HepG2 (cell line): ENCODE results near the gene RSF1.

Experiments
- KAT7 ChIP-seq: IDR thresholded peaks from 2 replicates; pipeline ENCODE4 v1.6.1; 2018; ENCODE audit warnings: borderline replicate concordance, missing compliant biosample characterization
- KDM5A ChIP-seq: fragments of 200-600 bp; sonication (generic); IDR thresholded peaks from 2 replicates; pipeline ENCODE4 v1.7.0; 2018; ENCODE audit warnings: antibody characterized with exemption, mild to moderate bottlenecking, low read length, borderline replicate concordance
- NCOA2 ChIP-seq: sonication (generic); formaldehyde crosslinking; IDR thresholded peaks from 2 replicates; pipeline ENCODE4 v1.8.0; 2022; ENCODE audit warnings: inconsistent platforms
- NR3C1 ChIP-seq: sonication (generic); formaldehyde crosslinking; IDR thresholded peaks from 2 replicates; pipeline ENCODE4 v1.4.0; 2020; ENCODE audit warnings: missing genetic modification reagents
- RNF2 ChIP-seq: fragments of 450-650 bp; conservative IDR thresholded peaks from 2 replicates; pipeline ENCODE4 v1.6.1; 2016; ENCODE audit warnings: low read depth
- SAFB2 ChIP-seq: sonication (generic); formaldehyde crosslinking; IDR thresholded peaks from 2 replicates; pipeline ENCODE4 v1.5.1; 2020; ENCODE audit warnings: missing genetic modification reagents, low read depth, mild to moderate bottlenecking, borderline replicate concordance
- SRSF1 ChIP-seq: fragments of 200-400 bp; formaldehyde crosslinking; optimal IDR thresholded peaks from 2 replicates; pipeline ENCODE3; 2017; ENCODE audit warnings: mild to moderate bottlenecking, low read depth, low read length, moderate library complexity
- ZNF331 ChIP-seq: sonication (generic); formaldehyde crosslinking; IDR thresholded peaks from 2 replicates; pipeline ENCODE4 v1.4.0; 2020; ENCODE audit warnings: missing genetic modification reagents
- TF ChIP-seq, protein P1 (sequence below): sonication (generic); formaldehyde crosslinking; IDR thresholded peaks from 2 replicates; pipeline ENCODE4 v1.5.0; 2020; ENCODE audit warnings: mild to moderate bottlenecking, missing genetic modification reagents, moderate library complexity
- TF ChIP-seq, protein P2 (sequence below): IDR thresholded peaks from 2 replicates; pipeline ENCODE4 v1.6.1; 2016; ENCODE audit warnings: low read depth, control low read depth
- TF ChIP-seq, protein P3 (sequence below): sonication (generic); formaldehyde crosslinking; IDR thresholded peaks from 2 replicates; pipeline ENCODE4 v1.4.0; 2020; ENCODE audit warnings: missing genetic modification reagents
- TF ChIP-seq, protein P4 (sequence below): sonication (generic); formaldehyde crosslinking; IDR thresholded peaks from 2 replicates; pipeline ENCODE4 v1.4.0; 2020; ENCODE audit warnings: missing genetic modification reagents

DNA sequence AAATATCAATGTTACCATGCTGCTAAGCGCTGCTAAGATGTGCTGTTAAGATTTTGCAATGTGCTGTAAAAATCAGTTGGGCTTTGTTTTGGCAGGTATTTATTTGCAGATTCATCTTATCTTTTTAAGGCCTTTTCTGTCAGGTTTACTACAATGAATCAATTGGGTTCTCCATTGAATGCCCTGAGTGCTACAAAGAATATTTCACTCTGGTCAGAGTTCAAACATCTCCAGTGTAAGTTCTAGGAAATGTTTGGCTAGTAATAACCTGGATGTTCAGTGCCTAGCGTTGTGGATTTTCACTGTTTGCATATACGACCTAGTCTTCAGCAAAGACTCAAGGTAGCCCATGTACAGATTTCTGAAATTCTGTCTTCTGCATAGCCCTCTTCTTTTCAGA lies 36.0 kb downstream of the RSF1 start:
- TF ChIP-seq NCOA2 (CRISPR knock-in tag) (no peak; the same call in 1 of the 2 replicates), KDM5A (no peak), RNF2 (no peak), NR3C1 (CRISPR knock-in tag) (no peak), ZNF331 (CRISPR knock-in tag) (no peak), KAT7 (CRISPR knock-in tag) (no peak), SRSF1 (no peak), SAFB2 (CRISPR knock-in tag) (no peak)
- TF ChIP-seq, protein P1, sequence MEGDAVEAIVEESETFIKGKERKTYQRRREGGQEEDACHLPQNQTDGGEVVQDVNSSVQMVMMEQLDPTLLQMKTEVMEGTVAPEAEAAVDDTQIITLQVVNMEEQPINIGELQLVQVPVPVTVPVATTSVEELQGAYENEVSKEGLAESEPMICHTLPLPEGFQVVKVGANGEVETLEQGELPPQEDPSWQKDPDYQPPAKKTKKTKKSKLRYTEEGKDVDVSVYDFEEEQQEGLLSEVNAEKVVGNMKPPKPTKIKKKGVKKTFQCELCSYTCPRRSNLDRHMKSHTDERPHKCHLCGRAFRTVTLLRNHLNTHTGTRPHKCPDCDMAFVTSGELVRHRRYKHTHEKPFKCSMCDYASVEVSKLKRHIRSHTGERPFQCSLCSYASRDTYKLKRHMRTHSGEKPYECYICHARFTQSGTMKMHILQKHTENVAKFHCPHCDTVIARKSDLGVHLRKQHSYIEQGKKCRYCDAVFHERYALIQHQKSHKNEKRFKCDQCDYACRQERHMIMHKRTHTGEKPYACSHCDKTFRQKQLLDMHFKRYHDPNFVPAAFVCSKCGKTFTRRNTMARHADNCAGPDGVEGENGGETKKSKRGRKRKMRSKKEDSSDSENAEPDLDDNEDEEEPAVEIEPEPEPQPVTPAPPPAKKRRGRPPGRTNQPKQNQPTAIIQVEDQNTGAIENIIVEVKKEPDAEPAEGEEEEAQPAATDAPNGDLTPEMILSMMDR (CRISPR knock-in tag): no peak
- TF ChIP-seq, protein P2, sequence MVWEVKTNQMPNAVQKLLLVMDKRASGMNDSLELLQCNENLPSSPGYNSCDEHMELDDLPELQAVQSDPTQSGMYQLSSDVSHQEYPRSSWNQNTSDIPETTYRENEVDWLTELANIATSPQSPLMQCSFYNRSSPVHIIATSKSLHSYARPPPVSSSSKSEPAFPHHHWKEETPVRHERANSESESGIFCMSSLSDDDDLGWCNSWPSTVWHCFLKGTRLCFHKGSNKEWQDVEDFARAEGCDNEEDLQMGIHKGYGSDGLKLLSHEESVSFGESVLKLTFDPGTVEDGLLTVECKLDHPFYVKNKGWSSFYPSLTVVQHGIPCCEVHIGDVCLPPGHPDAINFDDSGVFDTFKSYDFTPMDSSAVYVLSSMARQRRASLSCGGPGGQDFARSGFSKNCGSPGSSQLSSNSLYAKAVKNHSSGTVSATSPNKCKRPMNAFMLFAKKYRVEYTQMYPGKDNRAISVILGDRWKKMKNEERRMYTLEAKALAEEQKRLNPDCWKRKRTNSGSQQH (CRISPR knock-in tag): no peak
- TF ChIP-seq, protein P3, sequence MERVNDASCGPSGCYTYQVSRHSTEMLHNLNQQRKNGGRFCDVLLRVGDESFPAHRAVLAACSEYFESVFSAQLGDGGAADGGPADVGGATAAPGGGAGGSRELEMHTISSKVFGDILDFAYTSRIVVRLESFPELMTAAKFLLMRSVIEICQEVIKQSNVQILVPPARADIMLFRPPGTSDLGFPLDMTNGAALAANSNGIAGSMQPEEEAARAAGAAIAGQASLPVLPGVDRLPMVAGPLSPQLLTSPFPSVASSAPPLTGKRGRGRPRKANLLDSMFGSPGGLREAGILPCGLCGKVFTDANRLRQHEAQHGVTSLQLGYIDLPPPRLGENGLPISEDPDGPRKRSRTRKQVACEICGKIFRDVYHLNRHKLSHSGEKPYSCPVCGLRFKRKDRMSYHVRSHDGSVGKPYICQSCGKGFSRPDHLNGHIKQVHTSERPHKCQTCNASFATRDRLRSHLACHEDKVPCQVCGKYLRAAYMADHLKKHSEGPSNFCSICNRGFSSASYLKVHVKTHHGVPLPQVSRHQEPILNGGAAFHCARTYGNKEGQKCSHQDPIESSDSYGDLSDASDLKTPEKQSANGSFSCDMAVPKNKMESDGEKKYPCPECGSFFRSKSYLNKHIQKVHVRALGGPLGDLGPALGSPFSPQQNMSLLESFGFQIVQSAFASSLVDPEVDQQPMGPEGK: no peak
- TF ChIP-seq, protein P4, sequence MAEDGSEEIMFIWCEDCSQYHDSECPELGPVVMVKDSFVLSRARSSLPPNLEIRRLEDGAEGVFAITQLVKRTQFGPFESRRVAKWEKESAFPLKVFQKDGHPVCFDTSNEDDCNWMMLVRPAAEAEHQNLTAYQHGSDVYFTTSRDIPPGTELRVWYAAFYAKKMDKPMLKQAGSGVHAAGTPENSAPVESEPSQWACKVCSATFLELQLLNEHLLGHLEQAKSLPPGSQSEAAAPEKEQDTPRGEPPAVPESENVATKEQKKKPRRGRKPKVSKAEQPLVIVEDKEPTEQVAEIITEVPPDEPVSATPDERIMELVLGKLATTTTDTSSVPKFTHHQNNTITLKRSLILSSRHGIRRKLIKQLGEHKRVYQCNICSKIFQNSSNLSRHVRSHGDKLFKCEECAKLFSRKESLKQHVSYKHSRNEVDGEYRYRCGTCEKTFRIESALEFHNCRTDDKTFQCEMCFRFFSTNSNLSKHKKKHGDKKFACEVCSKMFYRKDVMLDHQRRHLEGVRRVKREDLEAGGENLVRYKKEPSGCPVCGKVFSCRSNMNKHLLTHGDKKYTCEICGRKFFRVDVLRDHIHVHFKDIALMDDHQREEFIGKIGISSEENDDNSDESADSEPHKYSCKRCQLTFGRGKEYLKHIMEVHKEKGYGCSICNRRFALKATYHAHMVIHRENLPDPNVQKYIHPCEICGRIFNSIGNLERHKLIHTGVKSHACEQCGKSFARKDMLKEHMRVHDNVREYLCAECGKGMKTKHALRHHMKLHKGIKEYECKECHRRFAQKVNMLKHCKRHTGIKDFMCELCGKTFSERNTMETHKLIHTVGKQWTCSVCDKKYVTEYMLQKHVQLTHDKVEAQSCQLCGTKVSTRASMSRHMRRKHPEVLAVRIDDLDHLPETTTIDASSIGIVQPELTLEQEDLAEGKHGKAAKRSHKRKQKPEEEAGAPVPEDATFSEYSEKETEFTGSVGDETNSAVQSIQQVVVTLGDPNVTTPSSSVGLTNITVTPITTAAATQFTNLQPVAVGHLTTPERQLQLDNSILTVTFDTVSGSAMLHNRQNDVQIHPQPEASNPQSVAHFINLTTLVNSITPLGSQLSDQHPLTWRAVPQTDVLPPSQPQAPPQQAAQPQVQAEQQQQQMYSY (CRISPR knock-in tag): no peak
